ENCODE data around the gene PDE4D. TPM values are rescaled to one million over a fixed set of nuclear protein-coding genes. Genes with fewer than 3 reads are reported as not detected.

Gene PDE4D
- polyA plus RNA-seq, 6 donors from 2014 or later: 4.1 to 20.0 (median 12.9) TPM

DNA sequence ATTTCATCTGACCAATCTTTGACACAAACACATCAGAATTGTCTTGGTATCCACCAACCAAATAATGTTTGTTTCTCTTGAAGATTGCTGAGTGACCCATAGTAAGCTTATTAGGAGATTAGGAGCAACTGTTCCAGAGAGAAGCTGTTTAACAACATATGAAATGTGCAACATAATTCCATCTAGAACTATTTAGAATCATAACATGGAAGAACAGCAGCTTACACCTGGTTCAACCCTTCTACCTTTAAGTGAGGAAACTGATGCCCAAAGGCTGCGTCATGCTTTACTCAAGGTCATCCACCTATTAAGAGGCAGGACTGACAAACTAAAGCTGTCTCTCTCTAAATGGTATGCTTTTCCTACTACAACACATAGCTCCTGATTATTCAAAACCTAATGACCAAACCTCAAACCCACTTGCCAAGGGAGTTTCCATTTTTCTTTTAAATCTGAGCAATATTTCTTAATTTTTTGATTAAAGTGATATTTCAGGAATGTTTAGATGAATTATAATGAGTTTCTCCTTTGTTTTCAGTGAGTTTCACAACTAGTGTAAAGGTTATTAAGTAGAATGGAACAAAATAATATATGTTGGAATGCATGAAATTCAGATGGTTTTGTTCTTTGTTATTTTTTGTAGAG lies 764.8 kb downstream of the PDE4D start:
- H3K4me3 Mint-ChIP-seq: no peak overlapping the region

DNA sequence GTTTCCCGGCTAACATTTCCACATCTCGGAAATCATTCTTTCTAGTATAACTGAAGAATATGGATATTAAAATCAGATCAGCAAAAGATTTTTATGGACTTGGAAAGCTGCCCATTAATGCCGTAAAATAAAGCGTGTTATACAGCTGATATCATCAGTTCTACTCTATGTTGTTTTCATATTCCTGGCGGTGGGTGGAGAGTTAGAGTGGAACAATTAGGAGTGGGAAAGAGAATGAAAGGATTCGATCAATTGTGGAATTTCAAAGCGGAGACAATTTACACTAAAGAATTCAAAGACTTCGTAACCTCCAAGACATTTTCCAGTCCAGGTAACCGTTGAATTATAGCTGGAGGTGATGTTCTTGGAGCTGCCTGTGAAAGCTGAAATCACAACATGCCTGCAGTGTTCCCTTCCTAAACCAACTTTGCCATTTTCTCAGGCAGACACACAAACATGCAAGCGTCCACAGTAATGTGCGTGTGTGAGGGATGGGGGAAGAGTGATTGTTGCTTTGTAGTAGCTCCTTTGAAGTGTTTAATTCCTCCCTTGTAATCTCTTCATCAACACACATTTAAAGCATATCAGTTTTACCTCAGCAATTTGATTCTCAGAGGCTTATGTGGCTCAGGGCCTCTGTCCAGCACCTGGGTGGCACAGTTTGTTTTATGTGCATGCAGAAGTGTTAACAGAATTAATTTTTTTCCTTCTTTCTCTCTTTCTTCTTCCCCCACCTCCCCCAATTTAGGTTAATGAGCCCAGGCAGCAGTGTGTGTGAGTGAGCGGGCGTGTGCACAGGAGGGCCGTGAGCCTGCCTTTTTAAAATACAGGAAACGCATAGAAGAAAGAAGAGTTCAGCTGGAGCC lies 766.6 kb downstream of the PDE4D start:
- H3K27me3 Mint-ChIP-seq: no peaks in the 10 kb centered on the region
- no peak overlapping the region for H3K4me3 Mint-ChIP-seq
- peaks cover 0 to 4% (median 0%) of the 10 kb centered on the region in 3 donors for H3K4me1 Mint-ChIP-seq
- H3K9me3 Mint-ChIP-seq: peaks cover 0 to 2% (median 0%) of the 10 kb centered on the region in 7 donors
- H3K36me3 Mint-ChIP-seq: no peaks in the 10 kb centered on the region
- DNase-seq (no peak), ATAC-seq (ENCODE audit: low read depth in 2 of 2) (no peak)
- no peak overlapping the region for H3K27ac Mint-ChIP-seq

More for the DNA sequence above, 764.8 kb downstream of the PDE4D start:
- Mint-ChIP-seq H3K27ac (peak overlapping the region in 1 of 6 donors; percentile 0), H3K9me3 (no peaks in the 10 kb centered on the region), H3K27me3 (no peaks in the 10 kb centered on the region), H3K4me1 (peaks cover 0 to 4% (median 0%) of the 10 kb centered on the region in 3 donors), H3K36me3 (no peaks in the 10 kb centered on the region)
- DNase-seq (no peak), ATAC-seq (ENCODE audit: low read depth in 2 of 2) (no peak)

DNA sequence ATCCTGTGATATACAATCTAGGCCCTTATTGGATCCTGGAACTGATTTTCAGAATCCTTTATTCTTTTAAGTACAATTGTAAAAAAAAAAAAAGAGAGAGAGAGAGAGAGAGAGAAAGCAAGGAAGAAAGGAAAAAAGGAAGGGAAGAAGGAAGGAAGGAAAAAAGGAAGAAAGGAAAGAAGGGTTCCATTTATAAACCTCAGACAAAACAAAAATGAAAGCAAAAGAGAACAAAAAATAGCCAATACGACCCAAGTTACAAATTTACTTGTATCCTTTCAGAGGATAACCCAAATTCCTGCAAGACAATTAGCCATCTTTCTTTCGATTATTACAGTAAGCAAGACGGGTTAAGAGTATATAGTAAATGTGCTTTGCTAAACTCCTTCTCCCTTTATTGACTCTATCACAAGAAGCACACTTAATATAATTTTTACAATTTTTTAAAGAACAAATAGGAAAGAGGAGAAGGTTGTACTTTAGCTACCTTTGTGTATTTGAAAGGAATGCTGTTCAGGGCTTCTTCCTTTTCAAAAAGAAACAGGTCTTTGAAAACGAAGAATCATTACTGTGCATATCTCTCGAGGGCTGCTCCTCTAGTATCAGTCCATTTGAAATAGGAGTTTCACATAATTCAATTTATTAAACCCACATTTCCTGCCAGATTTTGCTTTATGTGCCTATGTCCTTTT lies 767.4 kb downstream of the PDE4D start:
- no peaks in the 10 kb centered on the region for H3K27me3 Mint-ChIP-seq
- no peaks in the 10 kb centered on the region for H3K36me3 Mint-ChIP-seq
- H3K4me1 Mint-ChIP-seq: peaks cover 0 to 4% (median 0%) of the 10 kb centered on the region in 3 donors
- H3K27ac Mint-ChIP-seq: peak overlapping the region in 5 of 6 donors; percentile 65 to 94 (median 81)
- DNase-seq (no peak), ATAC-seq (ENCODE audit: low read depth in 2 of 2) (no peak)
- peak overlapping the region in 1 of 8 donors; percentile 45 for H3K4me3 Mint-ChIP-seq
- peaks cover 0 to 2% (median 0%) of the 10 kb centered on the region in 7 donors for H3K9me3 Mint-ChIP-seq

DNA sequence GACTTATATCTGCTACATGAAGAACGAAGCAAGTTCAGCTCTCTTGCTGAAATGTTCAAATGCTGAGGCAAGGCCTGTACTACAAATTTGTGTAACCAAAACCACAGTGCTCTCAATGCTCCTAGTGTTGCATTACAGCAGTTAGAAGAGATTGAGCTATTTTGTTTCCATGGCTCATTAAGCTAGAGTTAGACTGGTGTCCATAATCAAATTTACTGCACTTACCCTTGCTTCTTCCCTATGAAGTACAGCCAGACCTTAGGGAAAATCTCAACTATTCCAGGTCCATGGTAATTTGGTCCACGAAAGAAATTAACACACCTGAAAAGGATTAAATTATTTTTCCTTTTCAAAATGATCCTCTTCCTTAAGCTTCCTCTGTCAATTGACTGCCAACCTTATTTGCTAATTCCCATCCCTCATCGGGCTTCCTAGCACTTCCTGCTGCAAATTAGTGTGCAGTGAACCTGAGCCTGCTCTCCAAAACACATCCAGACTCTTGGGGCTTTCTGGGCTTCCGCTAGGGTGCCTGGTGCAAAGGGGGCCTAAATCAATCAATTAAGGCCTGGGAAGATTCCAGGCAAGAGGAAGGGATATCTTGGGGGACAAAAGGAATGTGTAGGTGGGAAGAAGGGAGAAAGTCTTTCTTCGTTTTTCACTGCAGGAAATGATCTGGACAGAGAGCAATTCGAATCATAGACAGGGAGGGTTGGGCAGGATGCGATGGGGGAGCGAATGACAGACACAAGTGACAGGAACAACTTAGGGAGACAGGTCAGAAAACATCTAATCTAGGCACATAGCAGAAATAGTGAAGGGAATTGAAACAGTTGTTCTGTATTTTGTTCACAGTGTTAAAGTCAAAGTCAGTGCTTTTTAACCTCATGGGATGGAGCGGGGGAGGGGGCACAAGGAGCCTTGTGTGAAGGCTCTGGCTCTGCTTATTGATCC lies 768.2 kb downstream of the PDE4D start:
- no peak overlapping the region for H3K27ac Mint-ChIP-seq
- H3K4me3 Mint-ChIP-seq: no peak overlapping the region
- peaks cover 0 to 6% of the 10 kb centered on the region in 2 donors for H3K36me3 Mint-ChIP-seq
- ATAC-seq (ENCODE audit: low read depth in 2 of 2) (no peak), DNase-seq (no peak)
- peaks cover 0 to 4% (median 0%) of the 10 kb centered on the region in 3 donors for H3K4me1 Mint-ChIP-seq
- no peaks in the 10 kb centered on the region for H3K27me3 Mint-ChIP-seq
- peaks cover 0 to 2% (median 0%) of the 10 kb centered on the region in 7 donors for H3K9me3 Mint-ChIP-seq

DNA sequence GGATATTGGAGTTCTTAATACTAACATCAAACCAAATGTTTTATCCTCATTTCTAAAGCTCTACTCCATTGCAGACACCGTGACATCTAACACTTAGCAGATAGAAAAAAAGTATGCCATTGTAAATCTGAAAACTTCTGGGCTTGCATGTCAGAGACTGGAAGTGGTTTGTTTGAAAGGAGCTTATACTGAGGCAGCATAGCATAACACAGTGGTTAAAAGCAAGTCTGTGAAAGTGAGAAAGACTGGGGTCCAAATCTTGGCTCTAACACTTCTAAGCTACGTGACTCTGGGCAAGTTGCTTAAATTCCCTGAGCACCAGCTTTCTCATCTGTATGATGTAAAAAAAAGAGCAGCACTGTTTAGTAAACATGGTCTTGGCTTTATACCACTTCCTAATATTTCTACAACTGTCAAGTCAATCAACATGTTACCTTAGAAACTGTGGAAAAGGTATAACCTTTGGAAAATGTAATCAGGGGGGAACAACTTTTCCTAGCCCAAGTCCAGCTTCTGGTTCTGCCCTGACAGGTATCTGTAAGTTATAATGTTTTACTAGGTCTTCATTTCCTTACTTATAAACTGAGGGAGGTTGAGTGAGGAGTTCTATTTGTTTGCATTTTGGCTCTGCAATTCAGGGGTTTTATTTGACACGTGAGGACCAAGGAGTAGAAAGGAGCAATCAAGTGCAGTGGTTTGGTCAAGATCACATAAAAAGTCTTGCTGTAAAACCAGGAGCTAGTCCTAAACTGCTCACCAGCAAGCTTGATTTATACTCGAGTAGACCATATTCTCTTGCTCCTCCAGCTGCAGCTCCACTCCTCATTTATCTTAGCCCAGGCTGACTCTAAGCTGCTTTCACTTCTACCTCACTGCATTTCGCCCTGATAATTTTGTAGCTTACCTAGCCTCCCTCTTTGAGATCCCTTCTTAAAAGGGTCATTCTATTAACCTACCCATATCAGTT lies 769.6 kb downstream of the PDE4D start:
- H3K4me3 Mint-ChIP-seq: no peak overlapping the region
- no peak for ATAC-seq (ENCODE audit: low read depth in 2 of 2)
- no peaks in the 10 kb centered on the region for H3K27me3 Mint-ChIP-seq
- H3K9me3 Mint-ChIP-seq: peaks cover 0 to 2% (median 0%) of the 10 kb centered on the region in 7 donors
- DNase-seq: no peak
- H3K36me3 Mint-ChIP-seq: peaks cover 0 to 10% of the 10 kb centered on the region in 2 donors
- peaks cover 0 to 4% (median 0%) of the 10 kb centered on the region in 3 donors for H3K4me1 Mint-ChIP-seq
- no peak overlapping the region for H3K27ac Mint-ChIP-seq

DNA sequence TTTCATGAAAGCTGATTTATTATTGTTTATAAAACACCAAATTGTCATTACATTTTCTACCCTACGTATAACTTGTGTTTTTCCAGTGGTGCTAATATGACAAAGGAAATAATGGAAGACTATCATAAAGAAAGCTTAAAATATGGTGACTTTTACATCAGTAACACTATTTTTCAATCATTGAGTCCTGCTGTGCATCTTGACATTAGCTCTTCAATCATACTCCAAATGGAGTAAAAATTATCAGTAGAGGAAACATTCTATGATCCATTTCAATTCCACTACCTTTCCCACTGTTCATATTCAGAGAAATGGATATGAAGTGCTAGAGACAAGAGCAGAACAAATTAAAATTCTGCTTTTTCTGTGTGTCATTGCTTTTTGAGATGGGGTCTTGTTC lies 774.0 kb downstream of the PDE4D start:
- Mint-ChIP-seq H3K4me1 (peaks cover 0 to 4% (median 0%) of the 10 kb centered on the region in 3 donors), H3K27ac (no peak overlapping the region), H3K27me3 (no peaks in the 10 kb centered on the region), H3K4me3 (no peak overlapping the region), H3K36me3 (peaks cover 5 to 10% of the 10 kb centered on the region in 2 donors), H3K9me3 (peaks cover 0 to 2% (median 0%) of the 10 kb centered on the region in 7 donors)
- ATAC-seq (ENCODE audit: low read depth in 2 of 2) (no peak), DNase-seq (no peak)

DNA sequence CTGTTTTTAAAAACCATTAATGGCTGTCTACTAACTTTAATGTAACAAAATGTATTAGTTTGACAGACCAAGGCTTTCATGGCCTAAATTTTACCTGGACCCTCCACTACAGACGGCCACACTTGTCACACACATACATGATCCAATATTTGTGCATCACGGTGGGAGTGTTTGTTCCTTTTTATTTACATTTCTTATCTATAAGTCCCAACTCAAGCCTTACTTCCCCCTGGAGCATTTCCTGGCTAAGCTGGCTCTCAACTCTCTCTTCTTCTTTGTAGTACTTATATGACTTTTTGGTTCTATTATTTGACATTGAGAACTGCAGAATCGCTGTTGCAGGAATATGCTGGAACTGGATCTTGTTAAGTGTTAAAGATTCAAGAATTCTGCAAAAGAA lies 776.2 kb downstream of the PDE4D start:
- peak overlapping the region in 1 of 6 donors; percentile 51 for H3K27ac Mint-ChIP-seq
- DNase-seq (no peak), ATAC-seq (ENCODE audit: low read depth in 2 of 2) (no peak)
- peaks cover 0 to 8% (median 5%) of the 10 kb centered on the region in 3 donors for H3K4me1 Mint-ChIP-seq
- H3K36me3 Mint-ChIP-seq: peaks cover 5 to 10% of the 10 kb centered on the region in 2 donors
- no peaks in the 10 kb centered on the region for H3K27me3 Mint-ChIP-seq
- no peak overlapping the region for H3K4me3 Mint-ChIP-seq
- H3K9me3 Mint-ChIP-seq: peaks cover 0 to 4% (median 0%) of the 10 kb centered on the region in 7 donors

DNA sequence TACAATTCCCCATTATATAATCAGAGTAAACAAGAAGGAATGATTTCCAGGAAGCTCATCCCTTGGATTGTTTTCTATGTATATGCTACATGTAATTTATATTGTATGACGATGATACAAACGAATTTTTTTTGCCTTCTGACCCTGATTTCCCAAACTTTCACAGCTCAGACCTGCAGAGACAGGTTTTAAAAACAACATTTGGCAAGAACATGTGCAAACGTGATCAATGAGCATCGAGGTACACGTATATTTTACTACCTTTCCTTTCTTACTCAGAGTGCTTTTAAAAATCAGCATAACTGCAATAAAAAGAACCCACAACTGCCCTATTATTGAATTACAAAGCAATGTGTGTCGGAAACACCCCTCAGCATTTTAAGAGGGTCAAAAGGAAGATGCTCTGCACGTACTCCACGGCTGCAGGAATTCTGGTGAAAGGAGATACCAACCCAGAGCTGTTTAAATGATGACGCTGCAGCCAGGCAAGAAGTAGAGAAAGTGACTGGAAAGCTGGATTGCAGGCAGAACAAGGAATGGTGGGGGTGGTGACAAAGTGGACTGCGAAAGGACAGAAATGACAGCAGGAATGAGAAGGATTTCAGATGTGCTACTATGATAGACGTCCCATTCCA lies 777.2 kb downstream of the PDE4D start:
- peaks cover 0 to 4% (median 0%) of the 10 kb centered on the region in 7 donors for H3K9me3 Mint-ChIP-seq
- no peak overlapping the region for H3K27ac Mint-ChIP-seq
- H3K4me3 Mint-ChIP-seq: no peak overlapping the region
- peaks cover 5 to 10% of the 10 kb centered on the region in 2 donors for H3K36me3 Mint-ChIP-seq
- peaks cover 0 to 11% (median 5%) of the 10 kb centered on the region in 3 donors for H3K4me1 Mint-ChIP-seq
- no peaks in the 10 kb centered on the region for H3K27me3 Mint-ChIP-seq
- no peak for ATAC-seq (ENCODE audit: low read depth in 2 of 2)
- no peak for DNase-seq

DNA sequence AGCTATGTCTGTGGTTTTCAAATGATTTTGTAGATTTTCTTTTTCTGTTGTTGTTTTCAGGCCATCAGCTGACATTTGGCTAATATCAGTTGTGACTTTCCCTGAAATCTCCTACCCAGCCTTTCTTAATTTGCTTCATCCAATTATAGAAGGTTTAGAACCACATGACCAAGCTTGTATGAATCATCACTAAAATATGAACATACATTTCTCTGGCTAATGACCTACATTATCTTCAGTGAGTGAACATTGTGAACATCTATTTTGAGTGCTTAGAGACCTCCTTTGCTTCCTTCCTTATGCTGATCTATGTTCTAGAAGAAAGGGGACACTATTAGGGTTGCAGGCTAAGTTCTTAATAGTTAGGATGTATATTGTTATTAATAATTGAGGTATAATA lies 778.2 kb downstream of the PDE4D start:
- Mint-ChIP-seq H3K27me3 (no peaks in the 10 kb centered on the region), H3K36me3 (peaks cover 5% of the 10 kb centered on the region in 2 donors), H3K9me3 (peaks cover 0 to 4% (median 0%) of the 10 kb centered on the region in 7 donors), H3K4me1 (peaks cover 0 to 11% (median 5%) of the 10 kb centered on the region in 3 donors), H3K27ac (no peak overlapping the region), H3K4me3 (no peak overlapping the region)
- DNase-seq (no peak), ATAC-seq (ENCODE audit: low read depth in 2 of 2) (no peak)

DNA sequence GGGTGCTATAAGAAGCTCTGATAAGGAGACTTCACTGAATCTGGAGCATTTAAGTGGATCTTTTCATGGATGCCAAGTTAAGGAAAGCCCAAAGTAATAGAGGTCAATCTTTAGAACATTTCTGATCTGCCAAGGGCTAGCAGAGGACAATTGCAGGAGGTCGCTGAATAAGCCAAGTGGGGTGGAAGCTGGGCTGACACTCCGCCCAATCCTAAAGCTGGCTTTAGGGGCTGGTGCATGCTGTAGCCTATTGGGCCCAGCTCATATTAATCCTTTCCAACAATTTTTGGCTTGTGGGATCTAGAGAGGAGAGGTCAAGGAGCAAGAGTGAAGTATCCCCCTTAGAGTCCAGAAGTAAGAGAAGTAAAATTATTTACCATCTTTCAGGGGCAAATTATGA lies 784.1 kb downstream of the PDE4D start:
- DNase-seq (no peak), ATAC-seq (ENCODE audit: low read depth in 2 of 2) (no peak)
- H3K4me3 Mint-ChIP-seq: no peak overlapping the region
- peaks cover 0 to 7% (median 5%) of the 10 kb centered on the region in 3 donors for H3K4me1 Mint-ChIP-seq
- H3K27me3 Mint-ChIP-seq: no peaks in the 10 kb centered on the region
- H3K27ac Mint-ChIP-seq: no peak overlapping the region
- peaks cover 0 to 4% (median 0%) of the 10 kb centered on the region in 7 donors for H3K9me3 Mint-ChIP-seq
- peaks cover 0 to 6% of the 10 kb centered on the region in 2 donors for H3K36me3 Mint-ChIP-seq

DNA sequence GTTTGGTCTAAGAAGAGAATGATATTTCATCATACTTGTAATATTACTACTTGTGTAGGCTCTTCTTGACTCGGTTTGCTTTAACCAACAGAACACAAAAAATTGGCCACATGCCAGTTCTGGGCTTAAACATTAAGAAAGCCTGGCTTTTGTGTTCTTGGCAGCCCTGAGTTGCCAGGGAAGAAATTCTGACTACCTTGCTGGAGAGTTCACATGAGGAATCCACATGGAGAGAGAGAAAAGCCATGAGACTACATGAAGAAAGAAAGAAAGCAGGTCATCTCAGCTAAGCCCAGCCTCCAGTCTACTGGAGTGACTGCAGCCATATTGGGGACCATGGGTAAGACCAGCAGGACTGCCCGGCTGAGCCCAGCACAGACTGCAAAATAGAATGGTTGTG lies 785.8 kb downstream of the PDE4D start:
- Mint-ChIP-seq H3K27ac (no peak overlapping the region), H3K4me1 (peaks cover 0 to 3% (median under 1%) of the 10 kb centered on the region in 3 donors), H3K9me3 (no peaks in the 10 kb centered on the region), H3K4me3 (no peak overlapping the region), H3K36me3 (peaks cover 0 to 6% of the 10 kb centered on the region in 2 donors), H3K27me3 (no peaks in the 10 kb centered on the region)
- no peak for ATAC-seq (ENCODE audit: low read depth in 2 of 2)
- DNase-seq: no peak

Measured in naive B cell (primary cell).